ENCODE data around the gene MLLT11.
A peak's percentile ranks its signal among the peaks of the same experiment; 100 is the strongest.

MLLT11 gene

GRCh38 chr1:151060007-151060656 is at the start of gene MLLT11:
MLLT11 (plus strand) TSS chr1:151060397; CDS start chr1:151067225, 6,828 bp downstream.
- peak; percentile 69 to 94 (median 88) for DNase-seq

- no peak for DNase-seq
Observed at GRCh38 chr1:151011154-151011850, 48.9 kb upstream of the MLLT11 start.

- DNase-seq = no peak
Observed at GRCh38 chr1:151012684-151013471, 47.3 kb upstream of the MLLT11 start.

- peak in 2 of 3 experiments; percentile 36 to 92 for DNase-seq
Observed at GRCh38 chr1:151013518-151013917, 46.7 kb upstream of the MLLT11 start.

GRCh38 chr1:151024540-151025146 is 35.6 kb upstream of the MLLT11 start:
- peak; percentile 38 to 81 (median 73) for DNase-seq

GRCh38 chr1:151026460-151026859 is 33.7 kb upstream of the MLLT11 start:
- no peak for DNase-seq

GRCh38 chr1:151032164-151032563 is 28.0 kb upstream of the MLLT11 start:
- no peak for DNase-seq

GRCh38 chr1:151035167-151035566 is 25.0 kb upstream of the MLLT11 start:
- no peak for DNase-seq

GRCh38 chr1:151036356-151036755 is 23.8 kb upstream of the MLLT11 start, which contains the start of gene BNIPL:
BNIPL (plus strand) TSS chr1:151036586; CDS start chr1:151036726, 140 bp downstream.
- DNase-seq = no peak

GRCh38 chr1:151037032-151037431 is 23.2 kb upstream of the MLLT11 start:
- no peak for DNase-seq

GRCh38 chr1:151039521-151039920 is 20.7 kb upstream of the MLLT11 start:
- DNase-seq = no peak

- no peak for DNase-seq
Observed at GRCh38 chr1:151043163-151043562, 17.0 kb upstream of the MLLT11 start.

- peak; percentile 83 to 87 (median 85) for DNase-seq
Observed at GRCh38 chr1:151047591-151047924, 12.6 kb upstream of the MLLT11 start, which contains the start of gene C1orf56. C1orf56 (plus strand) TSS chr1:151047751; CDS start chr1:151047848, 97 bp downstream.

GRCh38 chr1:151047925-151048644 is 12.1 kb upstream of the MLLT11 start:
- peak; percentile 74 to 83 (median 79) for DNase-seq

GRCh38 chr1:151048645-151049032 is 11.6 kb upstream of the MLLT11 start:
- DNase-seq = no peak

GRCh38 chr1:151049458-151049857 is 10.7 kb upstream of the MLLT11 start:
- DNase-seq = no peak

GRCh38 chr1:151050051-151050688 is 10.0 kb upstream of the MLLT11 start:
- no peak for DNase-seq

- DNase-seq = no peak
Observed at GRCh38 chr1:151051356-151052009, 8.7 kb upstream of the MLLT11 start.

GRCh38 chr1:151054971-151055547 is 5.1 kb upstream of the MLLT11 start:
- DNase-seq = no peak

GRCh38 chr1:151055581-151055980 is 4.6 kb upstream of the MLLT11 start:
- DNase-seq = no peak

- DNase-seq = no peak
Observed at GRCh38 chr1:151056149-151056548, 4.0 kb upstream of the MLLT11 start.
